ENCODE results near the gene FMR1.

DNA sequence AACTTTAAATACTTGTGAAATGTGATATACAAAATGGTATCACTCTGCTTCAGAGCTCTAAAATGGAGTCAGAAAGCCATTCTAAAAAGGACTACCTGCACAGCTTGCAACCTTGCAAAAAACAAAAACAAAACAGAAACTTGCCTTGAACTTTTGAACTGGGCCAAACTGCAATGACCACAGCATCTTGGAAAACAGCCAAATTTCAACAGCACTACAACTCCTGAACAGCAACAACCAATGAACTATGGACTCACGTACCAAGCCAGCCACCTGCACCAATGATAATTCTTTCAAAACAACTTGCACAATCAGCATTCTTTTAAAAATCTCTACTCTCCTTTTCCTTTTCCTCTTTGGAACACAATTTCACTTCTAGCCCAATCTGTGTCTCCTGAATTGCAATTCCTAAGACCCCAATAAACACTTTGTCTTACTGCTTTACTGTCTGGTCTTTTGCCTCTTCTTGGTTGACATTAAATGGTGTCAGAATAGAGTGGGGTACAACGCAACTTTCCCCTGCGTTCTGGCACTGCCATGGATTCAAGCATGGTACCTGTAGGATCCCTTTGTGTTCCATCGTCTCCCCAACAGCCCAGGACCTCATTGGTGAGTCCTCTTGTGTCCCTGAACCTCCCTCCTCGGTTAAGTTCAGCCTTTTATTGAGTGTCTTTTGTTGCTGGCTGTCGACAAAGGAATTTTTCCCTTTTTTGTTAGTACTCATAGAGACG, 35.7 kb upstream of the FMR1 start:
- peak; percentile 32 for TF ChIP-seq POLR2A (IDR thresholded peaks at IDR 0.05)
- TF ChIP-seq, protein P1, sequence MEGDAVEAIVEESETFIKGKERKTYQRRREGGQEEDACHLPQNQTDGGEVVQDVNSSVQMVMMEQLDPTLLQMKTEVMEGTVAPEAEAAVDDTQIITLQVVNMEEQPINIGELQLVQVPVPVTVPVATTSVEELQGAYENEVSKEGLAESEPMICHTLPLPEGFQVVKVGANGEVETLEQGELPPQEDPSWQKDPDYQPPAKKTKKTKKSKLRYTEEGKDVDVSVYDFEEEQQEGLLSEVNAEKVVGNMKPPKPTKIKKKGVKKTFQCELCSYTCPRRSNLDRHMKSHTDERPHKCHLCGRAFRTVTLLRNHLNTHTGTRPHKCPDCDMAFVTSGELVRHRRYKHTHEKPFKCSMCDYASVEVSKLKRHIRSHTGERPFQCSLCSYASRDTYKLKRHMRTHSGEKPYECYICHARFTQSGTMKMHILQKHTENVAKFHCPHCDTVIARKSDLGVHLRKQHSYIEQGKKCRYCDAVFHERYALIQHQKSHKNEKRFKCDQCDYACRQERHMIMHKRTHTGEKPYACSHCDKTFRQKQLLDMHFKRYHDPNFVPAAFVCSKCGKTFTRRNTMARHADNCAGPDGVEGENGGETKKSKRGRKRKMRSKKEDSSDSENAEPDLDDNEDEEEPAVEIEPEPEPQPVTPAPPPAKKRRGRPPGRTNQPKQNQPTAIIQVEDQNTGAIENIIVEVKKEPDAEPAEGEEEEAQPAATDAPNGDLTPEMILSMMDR (IDR thresholded peaks at IDR 0.05) = no peak

Data from right lobe of liver (tissue), 4 donors.